ENCODE measurements around the gene STPG1.

Gene STPG1

DNA sequence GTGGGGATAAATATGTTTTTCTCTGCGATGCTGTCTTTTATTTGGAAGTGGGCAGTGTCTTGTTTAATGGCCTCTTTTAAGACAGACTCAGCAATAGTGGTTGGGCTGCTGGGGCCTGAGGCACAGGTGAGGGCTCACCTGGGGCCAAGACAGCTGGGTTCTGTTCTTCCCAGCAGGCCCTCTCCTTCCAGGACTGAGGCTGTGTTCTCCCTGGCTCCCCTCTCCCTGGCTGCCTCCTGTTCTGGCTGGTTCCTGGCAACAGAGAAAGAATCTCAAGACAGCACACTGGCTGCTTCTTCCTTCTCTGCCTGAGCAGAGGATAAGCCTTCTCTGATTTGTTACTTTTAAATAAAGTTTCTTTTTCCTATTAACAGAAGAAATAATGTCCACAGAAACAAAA is 101.8 kb downstream of the STPG1 start:
- DNase-seq, result no peak

DNA sequence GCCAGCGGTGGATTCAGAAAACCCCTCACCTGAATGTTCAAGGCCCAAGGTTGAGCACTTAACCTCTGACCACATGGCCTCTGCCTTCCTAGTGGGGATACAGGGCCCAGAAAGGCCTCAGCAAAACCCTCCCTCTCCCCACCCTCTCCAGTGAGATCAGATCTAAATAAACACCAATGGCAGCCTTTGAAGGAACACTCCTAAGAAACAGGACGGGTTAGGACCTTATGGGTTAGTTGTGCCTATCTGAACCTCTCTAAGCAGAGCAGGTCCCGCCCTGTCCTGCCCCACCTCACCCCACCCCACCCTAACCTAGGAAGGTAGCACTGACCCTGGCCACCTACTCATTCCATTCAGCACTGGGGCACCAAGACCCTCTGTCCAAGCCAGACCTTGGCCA is 102.3 kb downstream of the STPG1 start:
- DNase-seq, result no peak

DNA sequence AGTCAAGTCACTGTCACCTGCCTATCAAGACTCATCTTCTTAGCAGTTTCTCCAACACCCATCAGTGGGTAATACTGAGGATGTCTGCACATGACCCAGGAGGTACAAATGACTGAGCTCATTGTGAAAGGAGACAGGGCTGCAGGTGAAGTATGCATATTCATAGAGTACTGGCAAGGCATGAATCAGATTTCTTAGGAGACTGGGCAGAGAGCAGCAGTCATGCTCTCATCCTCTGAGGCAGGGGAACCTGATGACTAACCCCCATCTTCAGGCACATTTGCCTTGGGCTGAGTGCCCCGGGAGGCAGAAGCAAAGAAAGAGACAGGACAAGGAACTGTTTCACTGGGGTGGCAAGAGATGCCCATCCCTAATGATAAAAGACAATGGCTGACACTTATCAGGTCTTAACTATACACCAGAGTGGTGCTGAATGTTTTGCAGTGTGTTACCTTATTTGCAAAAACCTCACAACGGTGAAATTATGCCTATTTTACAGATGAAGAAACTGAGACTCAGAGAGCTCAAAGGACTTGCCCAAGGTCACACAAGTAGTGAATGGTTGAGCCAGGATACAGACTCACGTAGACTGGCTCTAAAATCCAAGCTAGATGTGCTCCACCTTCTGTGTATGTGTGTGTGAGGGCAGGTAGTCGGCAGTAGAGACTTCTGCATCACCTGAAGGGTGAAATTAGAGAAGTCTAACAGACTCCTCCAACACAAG is 103.7 kb downstream of the STPG1 start:
- DNase-seq, result no peak

DNA sequence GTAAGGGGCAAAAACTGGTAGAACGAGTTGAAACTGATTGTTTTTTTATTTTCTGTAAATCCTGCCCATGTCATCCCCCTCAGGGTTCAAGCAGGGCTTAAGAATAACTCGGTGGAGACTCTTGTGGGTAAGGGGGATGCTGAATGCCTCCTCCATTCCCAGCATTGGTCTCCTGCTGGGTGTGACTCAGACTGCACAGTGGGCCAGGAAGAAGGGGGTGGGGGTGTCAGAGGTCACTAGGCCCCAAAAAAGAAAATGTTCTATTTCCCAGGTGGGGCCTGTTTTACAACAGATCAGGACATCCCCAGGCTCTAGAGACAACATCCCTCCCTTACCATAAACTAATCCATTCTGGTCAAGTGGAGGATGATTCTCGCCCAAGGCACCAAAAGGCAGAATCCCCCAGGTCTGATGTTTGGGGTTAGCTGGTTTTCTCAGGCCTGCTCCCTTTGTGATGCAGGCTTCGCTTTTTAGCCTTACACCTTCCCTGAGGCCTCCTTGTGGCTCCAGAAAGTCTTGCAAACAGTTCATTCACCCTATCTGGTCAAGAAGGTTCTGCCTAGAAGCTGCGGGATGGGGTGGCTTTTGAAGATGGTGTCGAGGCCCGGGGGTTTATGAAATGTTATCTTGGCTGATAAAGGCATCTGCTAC is 105.1 kb downstream of the STPG1 start:
- DNase-seq, result no peak
